BLaER1 (cell line): ENCODE measurements around the gene MITF.

ENCODE experiments used
- H3K27ac ChIP-seq: shearing (Covaris generic); formaldehyde crosslinking; 2 replicates; pipeline ENCODE4 v1.8.1; 2022
- H3K27me3 ChIP-seq: shearing (Covaris generic); formaldehyde crosslinking; 2 replicates; pipeline ENCODE4 v1.8.1; 2022
- H3K36me3 ChIP-seq: shearing (Covaris generic); formaldehyde crosslinking; 2 replicates; pipeline ENCODE4 v1.8.1; 2022
- H3K4me1 ChIP-seq: shearing (Covaris generic); formaldehyde crosslinking; 2 replicates; pipeline ENCODE4 v1.8.1; 2022
- H3K4me2 ChIP-seq: shearing (Covaris generic); formaldehyde crosslinking; 2 replicates; pipeline ENCODE4 v1.8.1; 2022
- H3K4me3 ChIP-seq: shearing (Covaris generic); formaldehyde crosslinking; 2 replicates; pipeline ENCODE4 v1.8.1; 2022
- H3K9ac ChIP-seq: shearing (Covaris generic); formaldehyde crosslinking; 2 replicates; pipeline ENCODE4 v1.8.1; 2022
- H3K9me3 ChIP-seq: shearing (Covaris generic); formaldehyde crosslinking; 2 replicates; pipeline ENCODE4 v1.8.1; 2022
- H4K20me1 ChIP-seq: shearing (Covaris generic); formaldehyde crosslinking; 2 replicates; pipeline ENCODE4 v1.8.1; 2022
- Cebpa-rat ChIP-seq: shearing (Covaris generic); IDR thresholded peaks from 2 replicates; pipeline ENCODE4 v1.8.1; 2022

The MITF gene

DNA sequence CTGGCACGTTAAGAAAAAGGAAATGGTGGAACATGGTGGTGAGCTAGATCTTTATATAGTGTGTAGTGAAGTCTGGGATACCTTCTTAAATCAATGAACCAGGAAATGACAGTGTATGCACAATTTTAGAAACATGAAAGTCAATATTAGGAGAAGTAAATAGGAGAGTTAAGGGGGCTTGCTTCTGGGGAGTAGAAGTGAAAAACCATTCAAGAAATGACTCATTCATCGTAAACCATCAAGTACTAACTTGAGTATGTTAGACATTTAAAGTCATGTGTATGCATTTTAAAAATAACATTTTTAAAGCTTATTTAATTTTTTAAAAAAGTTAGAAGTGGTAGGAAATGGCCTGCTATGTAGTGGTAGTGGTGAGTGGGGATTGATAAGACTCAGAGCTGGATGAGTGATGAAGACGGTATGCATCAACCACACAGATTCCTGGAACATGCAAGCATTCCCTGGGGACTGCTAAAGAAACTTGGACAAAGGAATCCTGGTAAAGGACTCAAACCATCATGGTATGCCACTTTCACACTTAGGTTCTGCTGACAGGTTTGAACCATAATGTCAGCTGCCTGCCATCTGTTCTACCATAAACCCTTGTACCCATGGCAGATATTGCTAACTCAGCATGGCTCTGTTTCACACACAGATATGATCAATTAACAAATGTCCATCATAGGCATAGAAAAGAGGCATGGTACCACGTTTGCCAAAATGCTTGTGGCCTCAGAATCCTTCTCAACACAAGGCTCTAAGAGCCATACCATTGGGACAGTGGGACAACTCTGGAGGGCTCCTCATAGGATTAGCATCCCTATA is 28.9 kb upstream of the MITF start:
- Histone ChIP-seq H3K27ac (no peak overlapping the region), H3K36me3 (no peaks in the 10 kb centered on the region), H3K4me2 (no peak overlapping the region), H3K27me3 (no peaks in the 10 kb centered on the region), H3K9ac (no peak overlapping the region), H4K20me1 (no peaks in the 10 kb centered on the region), H3K4me3 (no peak overlapping the region), H3K9me3 (no peaks in the 10 kb centered on the region), H3K4me1 (no peaks in the 10 kb centered on the region)
- no peak for TF ChIP-seq Cebpa-rat

DNA sequence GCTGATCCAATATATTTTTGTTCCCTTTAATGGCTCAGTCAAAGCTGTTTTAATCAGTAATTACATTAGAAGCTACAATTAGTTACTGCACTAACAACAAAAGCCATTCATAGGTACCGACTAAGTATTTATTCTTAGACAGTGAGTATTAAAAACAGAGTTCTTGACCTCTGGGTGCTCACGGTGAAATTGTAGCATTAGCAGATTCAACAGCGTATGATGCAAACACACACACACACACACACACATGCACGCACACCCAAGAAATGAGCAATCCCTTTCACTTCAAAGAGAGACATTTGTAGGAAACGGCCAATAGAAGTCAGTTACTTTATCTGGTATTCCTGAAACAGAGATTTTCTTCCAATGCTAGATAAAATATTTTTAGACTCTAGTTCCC is 27.0 kb upstream of the MITF start:
- no peaks in the 10 kb centered on the region for H3K27me3 ChIP-seq
- H3K36me3 ChIP-seq, result no peaks in the 10 kb centered on the region
- H3K4me3 ChIP-seq, result no peak overlapping the region
- H3K4me1 ChIP-seq, result no peaks in the 10 kb centered on the region
- no peak overlapping the region for H3K27ac ChIP-seq
- no peak overlapping the region for H3K4me2 ChIP-seq
- no peaks in the 10 kb centered on the region for H4K20me1 ChIP-seq
- no peaks in the 10 kb centered on the region for H3K9me3 ChIP-seq
- H3K9ac ChIP-seq, result no peak overlapping the region
- TF ChIP-seq Cebpa-rat, result no peak

DNA sequence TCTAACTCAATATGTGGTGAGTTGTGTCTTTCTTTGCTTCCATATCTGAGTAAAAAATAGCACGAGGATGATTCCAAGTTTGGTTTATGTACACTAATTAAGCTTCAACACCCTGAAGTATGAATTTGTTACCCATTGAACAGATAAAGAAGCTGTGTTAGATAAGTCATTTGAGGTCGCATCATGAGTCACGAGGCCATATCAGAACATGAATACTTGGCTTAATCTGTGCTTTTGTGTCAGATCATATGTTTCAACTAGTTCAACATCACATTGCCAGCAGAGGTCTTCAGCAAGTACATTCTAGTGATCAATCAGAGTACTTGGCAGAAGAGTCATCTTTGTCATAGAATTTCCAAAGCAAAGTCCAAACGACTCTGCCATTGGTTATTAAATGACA is 26.3 kb upstream of the MITF start:
- Histone ChIP-seq H3K9me3 (no peaks in the 10 kb centered on the region), H4K20me1 (no peaks in the 10 kb centered on the region), H3K4me2 (no peak overlapping the region), H3K27ac (no peak overlapping the region), H3K27me3 (no peaks in the 10 kb centered on the region), H3K4me1 (no peaks in the 10 kb centered on the region), H3K36me3 (no peaks in the 10 kb centered on the region), H3K4me3 (no peak overlapping the region), H3K9ac (no peak overlapping the region)
- no peak for TF ChIP-seq Cebpa-rat

DNA sequence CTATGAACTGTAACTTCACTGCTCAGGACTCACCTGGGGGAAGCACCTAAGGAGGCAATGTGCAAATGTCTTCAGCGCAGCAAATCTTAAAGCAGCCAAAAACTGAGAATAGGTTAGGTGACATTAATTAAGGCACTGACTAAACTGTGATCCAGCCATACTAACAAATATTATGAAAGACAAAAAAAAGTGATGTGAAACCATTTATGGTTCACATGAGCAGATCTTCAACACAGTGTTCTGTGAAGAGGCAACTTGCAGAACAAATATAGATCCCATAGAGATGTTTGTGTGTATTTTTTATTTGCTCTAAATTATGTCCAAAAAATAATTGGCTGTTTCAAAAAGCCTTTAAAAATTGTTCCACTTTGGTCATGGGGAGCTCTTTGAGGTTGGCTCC is 24.1 kb upstream of the MITF start:
- Histone ChIP-seq H3K9ac (no peak overlapping the region), H3K36me3 (no peaks in the 10 kb centered on the region), H3K4me2 (no peak overlapping the region), H3K27ac (no peak overlapping the region), H3K4me1 (no peaks in the 10 kb centered on the region), H3K27me3 (no peaks in the 10 kb centered on the region), H3K9me3 (no peaks in the 10 kb centered on the region), H3K4me3 (no peak overlapping the region), H4K20me1 (no peaks in the 10 kb centered on the region)
- no peak for TF ChIP-seq Cebpa-rat

DNA sequence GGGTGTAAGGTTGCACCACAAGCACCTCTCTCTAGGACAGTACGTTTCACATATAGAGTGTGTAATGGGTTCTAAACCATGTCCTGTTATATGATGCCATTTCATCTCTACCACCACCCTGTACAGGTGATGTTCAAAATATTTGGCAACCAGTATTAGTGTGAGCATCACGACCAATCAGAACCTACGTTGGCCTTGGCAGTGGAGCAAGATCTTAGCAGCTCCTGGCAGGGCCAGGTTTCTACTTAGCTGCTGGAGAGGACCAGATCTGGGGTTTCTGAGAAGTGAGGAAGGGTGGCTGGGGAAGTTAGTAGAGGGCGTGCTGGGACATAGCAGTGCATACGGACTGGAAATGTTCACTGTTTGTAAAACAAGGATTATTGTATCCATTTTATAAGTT is 23.1 kb upstream of the MITF start:
- H3K4me2 ChIP-seq, result no peak overlapping the region
- no peaks in the 10 kb centered on the region for H3K4me1 ChIP-seq
- H3K27ac ChIP-seq, result no peak overlapping the region
- no peaks in the 10 kb centered on the region for H4K20me1 ChIP-seq
- no peak for TF ChIP-seq Cebpa-rat
- no peaks in the 10 kb centered on the region for H3K27me3 ChIP-seq
- H3K4me3 ChIP-seq, result no peak overlapping the region
- H3K9me3 ChIP-seq, result no peaks in the 10 kb centered on the region
- H3K9ac ChIP-seq, result no peak overlapping the region
- H3K36me3 ChIP-seq, result no peaks in the 10 kb centered on the region

DNA sequence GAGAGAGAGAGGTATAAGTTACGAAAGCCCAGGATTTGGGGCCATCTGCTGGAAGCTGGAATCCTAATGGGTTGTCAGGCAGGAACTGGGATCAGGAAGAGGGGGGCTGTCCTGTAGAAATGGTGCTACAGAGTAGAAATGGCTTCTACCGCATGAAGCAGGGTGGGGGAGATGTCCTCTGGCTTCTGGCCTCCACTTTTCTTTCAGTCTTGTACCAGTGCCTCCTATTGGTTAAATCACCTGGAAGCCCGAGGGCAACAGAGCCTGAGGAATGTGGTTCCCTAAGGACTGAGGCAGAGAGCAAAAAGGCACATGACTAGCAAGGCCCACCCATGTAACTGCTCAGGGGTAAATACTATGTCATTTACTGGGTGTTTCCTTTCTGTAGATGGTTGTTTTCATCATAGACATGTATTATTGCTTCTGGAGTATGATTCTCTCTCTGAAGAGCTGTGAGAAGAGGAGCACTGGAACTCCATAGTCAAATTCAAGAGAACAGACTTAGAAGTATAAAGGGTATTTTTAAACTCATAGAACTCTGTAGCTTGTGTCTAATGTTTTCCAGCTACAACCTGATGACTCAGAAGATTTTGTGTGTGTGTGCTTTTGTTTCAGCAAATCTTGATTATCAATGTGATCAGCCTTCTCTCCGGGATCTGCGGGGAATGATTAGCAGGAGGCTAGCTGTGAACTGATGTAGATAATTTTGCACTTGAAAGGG is 20.2 kb upstream of the MITF start:
- no peak overlapping the region for H3K4me3 ChIP-seq
- H3K27me3 ChIP-seq, result no peaks in the 10 kb centered on the region
- H4K20me1 ChIP-seq, result no peaks in the 10 kb centered on the region
- no peaks in the 10 kb centered on the region for H3K36me3 ChIP-seq
- no peaks in the 10 kb centered on the region for H3K4me1 ChIP-seq
- no peak overlapping the region for H3K9ac ChIP-seq
- TF ChIP-seq Cebpa-rat, result no peak
- H3K4me2 ChIP-seq, result no peak overlapping the region
- H3K9me3 ChIP-seq, result no peaks in the 10 kb centered on the region
- H3K27ac ChIP-seq, result no peak overlapping the region

DNA sequence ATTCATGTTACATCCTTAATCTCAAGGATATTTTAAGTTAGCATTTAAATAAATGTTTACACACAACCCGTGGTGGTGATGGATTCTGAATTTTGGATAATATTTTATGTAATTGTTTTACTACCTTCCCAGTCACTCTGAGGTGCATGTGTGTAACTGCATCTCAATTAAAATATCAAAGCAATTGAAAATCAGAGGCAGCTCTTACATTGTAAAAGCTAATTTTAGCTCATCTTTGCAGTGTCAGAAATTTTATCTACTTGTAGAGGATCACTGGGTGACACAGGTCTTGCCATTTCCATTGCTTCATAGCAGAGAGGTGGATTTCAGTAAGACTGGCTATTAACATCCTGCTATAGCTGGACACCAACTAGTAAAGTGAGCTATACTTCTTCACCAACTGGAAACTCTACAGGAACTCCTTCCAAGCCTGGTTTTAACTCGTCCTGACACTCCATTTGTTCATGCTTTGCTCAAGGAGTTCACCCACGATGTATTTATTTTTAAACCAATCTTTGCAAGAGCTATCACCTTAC is 19.6 kb upstream of the MITF start:
- Histone ChIP-seq H3K27ac (no peak overlapping the region), H4K20me1 (no peaks in the 10 kb centered on the region), H3K27me3 (no peaks in the 10 kb centered on the region), H3K4me3 (no peak overlapping the region), H3K9me3 (no peaks in the 10 kb centered on the region), H3K4me1 (no peaks in the 10 kb centered on the region), H3K4me2 (no peak overlapping the region), H3K9ac (no peak overlapping the region), H3K36me3 (no peaks in the 10 kb centered on the region)
- no peak for TF ChIP-seq Cebpa-rat

DNA sequence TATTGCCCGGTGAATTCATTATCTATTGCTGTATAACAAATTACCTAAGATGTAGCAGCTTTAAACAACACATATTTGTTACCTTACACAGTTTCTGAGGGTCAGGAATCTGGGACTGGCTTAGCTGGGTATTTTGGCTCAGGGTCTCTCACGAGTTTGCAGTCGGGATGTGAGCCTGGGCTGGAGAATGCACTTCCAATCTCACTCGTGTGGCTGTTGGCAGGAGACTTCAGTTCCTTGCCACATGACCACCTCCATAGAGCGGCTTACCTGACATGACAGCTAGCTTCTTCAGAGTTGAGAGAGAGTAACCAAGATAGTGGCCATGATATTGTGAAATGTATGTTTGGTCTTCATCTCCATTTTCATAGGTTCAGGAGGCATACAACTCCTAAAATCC is 18.4 kb upstream of the MITF start:
- TF ChIP-seq Cebpa-rat, result no peak
- H3K36me3 ChIP-seq, result no peaks in the 10 kb centered on the region
- H3K4me3 ChIP-seq, result no peak overlapping the region
- H3K9me3 ChIP-seq, result no peaks in the 10 kb centered on the region
- no peak overlapping the region for H3K9ac ChIP-seq
- no peak overlapping the region for H3K27ac ChIP-seq
- H3K27me3 ChIP-seq, result no peaks in the 10 kb centered on the region
- H3K4me1 ChIP-seq, result no peaks in the 10 kb centered on the region
- H3K4me2 ChIP-seq, result no peak overlapping the region
- H4K20me1 ChIP-seq, result no peaks in the 10 kb centered on the region

DNA sequence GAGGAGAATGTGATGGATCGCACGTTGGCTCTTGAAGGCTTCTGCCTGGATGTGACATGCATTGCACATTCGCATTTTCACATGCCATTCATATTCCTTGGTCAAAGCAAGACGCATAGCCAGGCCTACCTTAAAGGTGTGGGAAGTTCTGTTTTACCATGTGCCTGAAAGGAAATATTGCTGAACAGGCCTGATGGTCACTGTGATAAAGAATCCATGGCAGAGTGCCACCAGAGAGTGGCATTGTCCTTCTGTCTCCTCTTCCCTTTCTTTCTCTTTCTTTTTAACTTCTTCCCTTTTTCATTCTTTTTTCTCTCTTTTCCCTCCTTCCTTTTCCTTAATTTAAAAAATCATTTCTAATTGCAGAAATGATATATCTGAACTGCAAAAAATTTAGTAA is 15.9 kb upstream of the MITF start:
- Histone ChIP-seq H3K27ac (no peak overlapping the region), H4K20me1 (no peaks in the 10 kb centered on the region), H3K27me3 (no peaks in the 10 kb centered on the region), H3K36me3 (no peaks in the 10 kb centered on the region), H3K4me1 (no peaks in the 10 kb centered on the region), H3K9ac (no peak overlapping the region), H3K4me3 (no peak overlapping the region), H3K9me3 (no peaks in the 10 kb centered on the region), H3K4me2 (no peak overlapping the region)
- TF ChIP-seq Cebpa-rat, result no peak

DNA sequence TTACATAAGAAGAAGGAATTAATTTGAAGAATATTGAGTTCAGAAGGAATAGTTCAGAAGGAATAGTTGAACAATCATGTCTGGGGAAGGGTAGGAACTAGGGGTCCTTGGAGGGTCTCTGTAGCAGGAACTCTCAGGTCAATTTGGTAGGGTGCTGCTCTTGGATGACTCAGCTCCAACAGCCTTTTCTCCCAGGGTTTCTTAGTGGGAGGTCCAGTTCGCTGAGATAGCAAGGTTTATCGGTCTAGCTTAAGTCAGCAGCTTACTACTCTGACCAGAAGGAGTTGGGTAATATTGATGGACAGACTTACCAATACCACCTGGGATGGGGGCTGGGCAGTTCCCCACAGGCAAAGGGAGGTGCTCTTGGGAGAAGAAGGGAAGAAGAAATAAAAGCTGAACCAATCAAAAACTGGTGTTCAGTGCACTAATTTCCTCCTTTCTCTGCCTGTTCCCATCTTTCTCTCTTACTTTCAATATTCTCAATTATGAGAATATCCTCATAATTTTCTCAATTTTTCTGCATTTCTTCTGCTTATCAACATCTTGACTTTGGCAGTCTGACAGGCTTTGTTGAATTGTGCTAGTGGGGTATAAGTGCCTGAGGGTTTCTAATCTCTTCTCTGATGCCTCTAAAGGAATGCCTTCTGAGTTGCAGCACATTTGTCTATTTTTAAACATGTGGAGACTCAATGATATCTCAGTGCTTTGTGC is 14.4 kb upstream of the MITF start:
- no peaks in the 10 kb centered on the region for H4K20me1 ChIP-seq

More for the DNA sequence above, 14.4 kb upstream of the MITF start:
- Histone ChIP-seq H3K9ac (no peak overlapping the region), H3K4me2 (no peak overlapping the region), H3K4me3 (no peak overlapping the region), H3K36me3 (no peaks in the 10 kb centered on the region), H3K4me1 (no peaks in the 10 kb centered on the region), H3K9me3 (no peaks in the 10 kb centered on the region), H3K27ac (no peak overlapping the region), H3K27me3 (no peaks in the 10 kb centered on the region)
- TF ChIP-seq Cebpa-rat, result no peak
